PC-3 (cell line): Measurements from ENCODE around the gene CDKN2AIP. TPM values are rescaled to one million over a fixed set of nuclear protein-coding genes. Genes with fewer than 3 reads are reported as not detected.
"Not testable (repeated sequence)": the region's sequence is repeated elsewhere in the genome, so short reads cannot be mapped to it uniquely, and the experiment has no call there.

Experiments used
- ATAC-seq: fragments of 200-7000 bp; cut with Tn5 transposase; 2 replicates; pipeline ENCODE4 v1.9.1; 2020; ENCODE audit warnings: mild to moderate bottlenecking, moderate library complexity
- BruUV-seq: library from RNA; stranded (reverse); fragments of 400-500 nt; replicated peaks from 2 replicates; lab custom pipeline; 2021; lab: Mats Ljungman, UMichigan
- CTCF ChIA-PET: fragments of 300-600 bp; sonication (Branson Sonifier 250); formaldehyde crosslinking; loops from one replicate; lab custom pipeline; 2022; ENCODE audit warnings: antibody characterized with exemption; lab: Charles Lee
- POLR2A ChIA-PET: fragments of 300-600 bp; sonication (Branson Sonifier 250); formaldehyde crosslinking; loops from one replicate; lab custom pipeline; 2022; ENCODE audit warnings: antibody characterized with exemption; ENCODE audit not compliant: unreplicated experiment; lab: Charles Lee
- DNase-seq: peaks from one replicate; pipeline ENCODE4 v3.0.0-alpha.2; 2015
- H2AFZ ChIP-seq: fragments of 300-600 bp; sonication (generic); 2 replicates; pipeline ENCODE4 v1.6.0; 2016; ENCODE audit warnings: antibody characterized with exemption, low read length
- H3F3A ChIP-seq: fragments of 300-600 bp; sonication (generic); one replicate; pipeline ENCODE4 v1.6.0; 2017; ENCODE audit warnings: antibody characterized with exemption, low read length, control low read depth, mild to moderate bottlenecking; ENCODE audit not compliant: unreplicated experiment
- H3K27ac ChIP-seq: fragments of 300-600 bp; sonication (generic); 2 replicates; pipeline ENCODE4 v1.5.1; 2016; ENCODE audit warnings: mild to moderate bottlenecking, low read length
- H3K27me3 ChIP-seq: fragments of 300-600 bp; sonication (generic); 2 replicates; pipeline ENCODE4 v1.6.1; 2016; ENCODE audit warnings: low read length, mixed read lengths
- H3K36me3 ChIP-seq: fragments of 300-600 bp; sonication (generic); 2 replicates; pipeline ENCODE4 v1.6.1; 2016; ENCODE audit warnings: low read depth, mixed run types, low read length, mixed read lengths
- H3K4me1 ChIP-seq: fragments of 300-600 bp; sonication (generic); 2 replicates; pipeline ENCODE4 v1.5.1; 2016; ENCODE audit warnings: low read length; ENCODE audit not compliant: insufficient read depth
- H3K4me2 ChIP-seq: fragments of 300-600 bp; sonication (generic); 2 replicates; pipeline ENCODE4 v1.6.0; 2016; ENCODE audit warnings: low read length
- H3K4me3 ChIP-seq: fragments of 300-600 bp; sonication (generic); 2 replicates; pipeline ENCODE4 v1.5.1; 2016; ENCODE audit warnings: mild to moderate bottlenecking, low read length, mixed read lengths
- H3K79me2 ChIP-seq: fragments of 300-600 bp; sonication (generic); 2 replicates; pipeline ENCODE4 v1.6.1; 2017; ENCODE audit warnings: low read length, mixed read lengths
- H3K9ac ChIP-seq: fragments of 300-600 bp; sonication (generic); 2 replicates; pipeline ENCODE4 v1.6.0; 2016; ENCODE audit warnings: mild to moderate bottlenecking, low read length
- H3K9me2 ChIP-seq: fragments of 300-600 bp; sonication (generic); replicated peaks from 2 replicates; pipeline ENCODE4 v1.6.1; 2016; ENCODE audit warnings: mixed run types, low read length, mixed read lengths
- H3K9me3 ChIP-seq: fragments of 300-600 bp; sonication (generic); 2 replicates; pipeline ENCODE4 v1.6.1; 2016; ENCODE audit warnings: low read length, mixed read lengths
- H4K20me1 ChIP-seq: fragments of 300-600 bp; sonication (generic); 2 replicates; pipeline ENCODE4 v1.6.1; 2016; ENCODE audit warnings: low read length, mixed read lengths
- CTCF ChIP-seq: fragments of 300-600 bp; sonication (generic); conservative IDR thresholded peaks from 2 replicates; pipeline ENCODE4 v1.5.1; 2017; ENCODE audit warnings: antibody characterized with exemption, low read depth, mild to moderate bottlenecking, low read length
- EZH2 ChIP-seq: fragments of 300-600 bp; sonication (generic); IDR thresholded peaks from one replicate; pipeline ENCODE4 v1.6.1; 2017; ENCODE audit warnings: antibody characterized with exemption, mild to moderate bottlenecking, low read length; ENCODE audit not compliant: unreplicated experiment
- EZH2phosphoT487 ChIP-seq: fragments of 300-600 bp; sonication (generic); IDR thresholded peaks from 2 replicates; pipeline ENCODE4 v1.6.1; 2018; ENCODE audit warnings: mild to moderate bottlenecking, antibody characterized with exemption, low read length, borderline replicate concordance
- intact Hi-C: fragments of 100-400 bp; cut with micrococcal nuclease; formaldehyde crosslinking; loops from 2 replicates; pipeline ENCODE4 v1.9.0; 2023
- total RNA-seq: library from RNA; depleted of rRNA; stranded (reverse); fragments of >200 nt; gene quantifications from 2 replicates; pipeline ENCODE4 v1.2.3, GENCODE V29; 2014

Gene CDKN2AIP
- total RNA-seq, 1 experiment from 2014 or later = 31.5 TPM

GRCh38 chr4:183450108-183450507, 5.7 kb downstream of the CDKN2AIP start:
- DNase-seq (no peak), ATAC-seq (no peak)
- Histone ChIP-seq H3K9ac (no peak overlapping the region), H4K20me1 (peaks cover 31% of the 10 kb centered on the region), H3K4me3 (no peak overlapping the region), H3K36me3 (peaks cover 47% of the 10 kb centered on the region), H3K9me2 (no peaks in the 10 kb centered on the region), H3K9me3 (no peaks in the 10 kb centered on the region), H3K27me3 (no peaks in the 10 kb centered on the region), H3K4me2 (no peak overlapping the region), H3K79me2 (peaks cover 41% of the 10 kb centered on the region), H2AFZ (no peak overlapping the region), H3K27ac (no peak overlapping the region), H3F3A (no peaks in the 10 kb centered on the region), H3K4me1 (peaks cover 16% of the 10 kb centered on the region)
- BruUV-seq = no TSS peak
- intact Hi-C loops = no loop called here
- ChIA-PET POLR2A (no interaction called here), CTCF (no interaction called here)
- no peak for TF ChIP-seq EZH2phosphoT487
- no peak for TF ChIP-seq EZH2
- no peak for TF ChIP-seq CTCF

GRCh38 chr4:183455431-183456195, 11.2 kb downstream of the CDKN2AIP start:
- Histone ChIP-seq H3K79me2 (no peaks in the 10 kb centered on the region), H3K9ac (no peak overlapping the region), H3K4me2 (no peak overlapping the region), H3K9me3 (no peaks in the 10 kb centered on the region), H3K9me2 (no peaks in the 10 kb centered on the region), H3K4me1 (no peaks in the 10 kb centered on the region), H4K20me1 (no peaks in the 10 kb centered on the region), H3K27ac (no peak overlapping the region), H3K4me3 (no peak overlapping the region), H3K27me3 (no peaks in the 10 kb centered on the region), H2AFZ (no peak overlapping the region), H3K36me3 (peaks cover 4% of the 10 kb centered on the region; the same call in 1 of the 2 replicates), H3F3A (no peaks in the 10 kb centered on the region)
- TF ChIP-seq EZH2phosphoT487 (no peak), CTCF (no peak), EZH2 (no peak)
- intact Hi-C loops = no loop called here
- BruUV-seq = no TSS peak
- ChIA-PET CTCF (no interaction called here), POLR2A (no interaction called here)
- ATAC-seq (no peak), DNase-seq (no peak)

- Histone ChIP-seq H3K4me2 (no peak overlapping the region), H2AFZ (no peak overlapping the region), H3K79me2 (no peaks in the 10 kb centered on the region), H3K9me2 (no peaks in the 10 kb centered on the region), H3K27ac (no peak overlapping the region), H3F3A (no peaks in the 10 kb centered on the region), H4K20me1 (no peaks in the 10 kb centered on the region), H3K4me3 (no peak overlapping the region), H3K27me3 (no peaks in the 10 kb centered on the region), H3K4me1 (no peaks in the 10 kb centered on the region), H3K36me3 (peaks cover 1% of the 10 kb centered on the region; the same call in 1 of the 2 replicates), H3K9ac (no peak overlapping the region), H3K9me3 (no peaks in the 10 kb centered on the region)
- ChIA-PET POLR2A (no interaction called here), CTCF (no interaction called here)
- DNase-seq (no peak), ATAC-seq (no peak)
- intact Hi-C loops = no loop called here
- no TSS peak for BruUV-seq
- TF ChIP-seq EZH2phosphoT487 (no peak), EZH2 (no peak), CTCF (no peak)
These were observed 13.6 kb downstream of the CDKN2AIP start for GRCh38 chr4:183458005-183458404.

DNA sequence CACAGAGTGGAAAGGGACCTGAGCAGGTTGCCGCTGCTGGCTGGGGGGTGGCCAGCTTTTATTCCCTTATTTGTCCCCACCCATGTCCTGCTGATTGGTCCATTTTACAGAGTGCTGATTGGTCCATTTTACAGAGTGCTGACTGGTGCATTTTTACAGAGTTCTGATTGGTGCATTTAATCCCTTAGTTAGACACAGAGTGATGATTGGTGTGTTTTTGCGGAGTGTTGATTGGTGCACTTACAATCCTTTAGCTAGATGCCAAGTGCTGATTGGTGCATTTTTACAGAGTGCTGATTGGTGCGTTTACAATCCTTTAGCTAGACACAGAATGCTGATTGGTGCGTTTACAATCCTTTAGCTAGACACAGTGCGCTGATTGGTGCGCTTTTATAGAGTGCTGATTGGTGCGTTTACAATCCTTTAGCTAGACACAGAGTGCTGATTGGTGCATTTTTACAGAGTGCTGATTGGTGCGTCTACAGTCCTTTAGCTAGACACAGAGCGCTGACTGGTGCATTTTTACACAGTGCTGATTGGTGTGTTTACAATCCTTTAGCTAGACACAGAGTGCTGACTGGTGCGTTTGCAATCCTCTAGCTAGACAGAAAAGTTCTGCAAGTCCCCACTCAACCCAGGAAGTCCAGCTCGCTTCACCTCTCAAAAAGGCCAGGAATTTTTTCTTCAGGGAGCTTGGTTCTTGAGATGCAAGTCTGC, 19.6 kb downstream of the CDKN2AIP start:
- H3K9me3 ChIP-seq, H3K79me2 ChIP-seq, H3K27ac ChIP-seq, BruUV-seq, H3K27me3 ChIP-seq, H3K4me2 ChIP-seq, H3K9ac ChIP-seq, H3K36me3 ChIP-seq, H3K4me3 ChIP-seq, H4K20me1 ChIP-seq, ATAC-seq, H2AFZ ChIP-seq, CTCF ChIA-PET, H3F3A ChIP-seq, intact Hi-C loops, H3K9me2 ChIP-seq, DNase-seq, POLR2A ChIA-PET: not testable (repeated sequence)
- H3K4me1 ChIP-seq = peaks cover 12% of the 10 kb centered on the region
